Osteoblast (primary cell): ENCODE results near the gene TRAPPC11. TPM values are rescaled to one million over a fixed set of nuclear protein-coding genes. Genes with fewer than 3 reads are reported as not detected.
A peak's percentile ranks its signal among the peaks of the same experiment; 100 is the strongest.

Source experiments
- DNase-seq: peaks from one replicate; pipeline ENCODE4 v3.0.0; 2011; ENCODE audit warnings: low spot score, mixed read lengths; ENCODE audit not compliant: insufficient read length; ENCODE audit errors: missing footprints
- H2AFZ ChIP-seq: 2 replicates; pipeline ENCODE4 v1.6.0; 2011; ENCODE audit warnings: mild to moderate bottlenecking, low read length
- H3K27ac ChIP-seq: 2 replicates; pipeline ENCODE4 v1.5.1; 2011; ENCODE audit warnings: mild to moderate bottlenecking, low read depth, low read length, moderate library complexity
- H3K27me3 ChIP-seq: 2 replicates; pipeline ENCODE4 v1.6.0; 2012; ENCODE audit warnings: mild to moderate bottlenecking, control low read depth, inconsistent platforms, low read length, moderate library complexity; ENCODE audit not compliant: insufficient read depth
- H3K36me3 ChIP-seq: 2 replicates; pipeline ENCODE4 v1.5.1; 2011; ENCODE audit warnings: mild to moderate bottlenecking, low read length, control low read depth, moderate library complexity; ENCODE audit not compliant: insufficient read depth
- H3K4me1 ChIP-seq: 2 replicates; pipeline ENCODE4 v1.5.1; 2011; ENCODE audit warnings: mild to moderate bottlenecking, low read length, control low read depth, moderate library complexity; ENCODE audit not compliant: insufficient read depth
- H3K4me2 ChIP-seq: 2 replicates; pipeline ENCODE4 v1.6.0; 2011; ENCODE audit warnings: mild to moderate bottlenecking, low read length; ENCODE audit not compliant: insufficient read depth
- H3K4me3 ChIP-seq: fragments of 200-600 bp; sonication (generic); 3 replicates; pipeline ENCODE4 v1.5.1; 2012; ENCODE audit warnings: mild to moderate bottlenecking, low read length, inconsistent platforms; ENCODE audit not compliant: insufficient read depth
- H3K79me2 ChIP-seq: 2 replicates; pipeline ENCODE4 v1.6.0; 2012; ENCODE audit warnings: mild to moderate bottlenecking, low read length, control low read depth, inconsistent platforms; ENCODE audit not compliant: insufficient read depth
- H3K9me3 ChIP-seq: 2 replicates; pipeline ENCODE4 v1.5.1; 2011; ENCODE audit warnings: low read depth, low read length, control low read depth
- H4K20me1 ChIP-seq: 2 replicates; pipeline ENCODE4 v1.6.0; 2012; ENCODE audit warnings: mild to moderate bottlenecking, low read length, control low read depth; ENCODE audit not compliant: insufficient read depth
- CTCF ChIP-seq: IDR thresholded peaks from 2 replicates; pipeline ENCODE4 v1.5.1; 2011; ENCODE audit warnings: mild to moderate bottlenecking, low read depth, low read length, moderate library complexity; ENCODE audit errors: extremely low read depth
- total RNA-seq: library from RNA; depleted of rRNA; stranded (reverse); fragments of >200 nt; gene quantifications from 2 replicates; pipeline ENCODE4 v1.2.3, GENCODE V29; 2012

Gene TRAPPC11
- total RNA-seq, 1 donor, result 58.3 TPM

GRCh38 chr4:183670251-183670650, 11.2 kb downstream of the TRAPPC11 start:
- Histone ChIP-seq H3K36me3 (peaks cover 57% of the 10 kb centered on the region), H3K27ac (no peak overlapping the region), H3K4me1 (no peaks in the 10 kb centered on the region), H4K20me1 (no peaks in the 10 kb centered on the region), H2AFZ (no peak overlapping the region), H3K4me3 (no peak overlapping the region), H3K9me3 (no peaks in the 10 kb centered on the region), H3K4me2 (no peak overlapping the region), H3K27me3 (no peaks in the 10 kb centered on the region), H3K79me2 (peaks cover 3% of the 10 kb centered on the region)
- peak; percentile 35 for DNase-seq
- no peak for TF ChIP-seq CTCF

GRCh38 chr4:183670960-183671555, 12.0 kb downstream of the TRAPPC11 start:
- DNase-seq, result no peak
- H3K4me3 ChIP-seq, result no peak overlapping the region
- no peak overlapping the region for H2AFZ ChIP-seq
- H3K36me3 ChIP-seq, result peaks cover 53% of the 10 kb centered on the region
- H3K27ac ChIP-seq, result no peak overlapping the region
- H3K9me3 ChIP-seq, result no peaks in the 10 kb centered on the region
- no peak overlapping the region for H3K4me2 ChIP-seq
- no peaks in the 10 kb centered on the region for H3K79me2 ChIP-seq
- no peak for TF ChIP-seq CTCF
- H3K4me1 ChIP-seq, result no peaks in the 10 kb centered on the region
- no peaks in the 10 kb centered on the region for H4K20me1 ChIP-seq
- H3K27me3 ChIP-seq, result no peaks in the 10 kb centered on the region

GRCh38 chr4:183674153-183674552, 15.1 kb downstream of the TRAPPC11 start:
- no peak for DNase-seq
- H3K27me3 ChIP-seq, result no peaks in the 10 kb centered on the region
- no peak overlapping the region for H3K27ac ChIP-seq
- no peak overlapping the region for H2AFZ ChIP-seq
- H3K4me1 ChIP-seq, result no peaks in the 10 kb centered on the region
- no peak overlapping the region for H3K4me2 ChIP-seq
- no peak overlapping the region for H3K4me3 ChIP-seq
- no peaks in the 10 kb centered on the region for H3K79me2 ChIP-seq
- no peaks in the 10 kb centered on the region for H4K20me1 ChIP-seq
- no peak for TF ChIP-seq CTCF
- no peaks in the 10 kb centered on the region for H3K9me3 ChIP-seq
- H3K36me3 ChIP-seq, result peaks cover 41% of the 10 kb centered on the region

GRCh38 chr4:183675625-183676024, 16.5 kb downstream of the TRAPPC11 start:
- no peak for DNase-seq
- TF ChIP-seq CTCF, result no peak
- H3K27ac ChIP-seq, result no peak overlapping the region
- H3K4me3 ChIP-seq, result no peak overlapping the region
- no peaks in the 10 kb centered on the region for H4K20me1 ChIP-seq
- H3K79me2 ChIP-seq, result no peaks in the 10 kb centered on the region
- no peak overlapping the region for H2AFZ ChIP-seq
- no peaks in the 10 kb centered on the region for H3K9me3 ChIP-seq
- H3K4me2 ChIP-seq, result no peak overlapping the region
- H3K4me1 ChIP-seq, result no peaks in the 10 kb centered on the region
- peaks cover 46% of the 10 kb centered on the region for H3K36me3 ChIP-seq
- H3K27me3 ChIP-seq, result no peaks in the 10 kb centered on the region
